ENCODE data around the gene SCNM1.

DNA sequence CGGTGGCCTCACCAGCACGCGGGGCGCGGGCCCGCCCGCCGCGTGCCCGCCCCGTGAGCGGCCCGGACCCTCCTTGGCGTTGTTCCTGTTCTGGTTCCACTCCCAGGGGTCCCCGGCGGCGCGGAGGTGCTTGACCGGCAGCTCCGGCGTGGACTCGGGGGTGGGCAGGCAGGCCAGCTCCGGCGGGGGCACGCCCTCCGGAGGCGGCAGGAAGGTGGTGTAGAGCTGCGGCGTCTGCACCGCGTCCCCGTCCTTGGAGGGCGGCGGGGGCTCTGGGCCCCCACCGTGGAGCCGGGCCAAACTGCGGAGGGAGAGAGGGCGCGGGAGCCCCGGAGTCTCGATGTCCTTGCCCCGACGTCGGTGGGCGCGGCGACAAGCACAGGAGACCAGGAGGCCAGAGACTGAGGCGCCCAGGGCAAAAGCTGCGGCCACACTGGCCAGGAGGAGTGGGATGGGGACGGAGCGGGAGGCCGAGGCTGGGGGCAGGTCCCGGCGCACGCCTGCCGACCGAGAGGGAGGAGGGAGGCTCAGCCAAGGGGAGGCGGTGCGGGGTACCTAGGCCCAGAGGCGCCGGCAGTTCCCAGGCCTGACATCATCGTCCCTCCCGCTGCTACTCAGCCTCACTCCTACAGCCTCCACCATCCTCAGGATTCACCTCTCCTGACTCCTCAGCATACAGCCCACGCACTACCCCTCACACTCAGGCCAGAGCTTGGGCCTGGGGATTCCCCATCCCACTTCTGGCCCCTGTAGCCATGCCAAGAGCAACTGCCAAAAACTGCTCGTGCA is 32.7 kb upstream of the SCNM1 start:
- TF ChIP-seq, protein P1, sequence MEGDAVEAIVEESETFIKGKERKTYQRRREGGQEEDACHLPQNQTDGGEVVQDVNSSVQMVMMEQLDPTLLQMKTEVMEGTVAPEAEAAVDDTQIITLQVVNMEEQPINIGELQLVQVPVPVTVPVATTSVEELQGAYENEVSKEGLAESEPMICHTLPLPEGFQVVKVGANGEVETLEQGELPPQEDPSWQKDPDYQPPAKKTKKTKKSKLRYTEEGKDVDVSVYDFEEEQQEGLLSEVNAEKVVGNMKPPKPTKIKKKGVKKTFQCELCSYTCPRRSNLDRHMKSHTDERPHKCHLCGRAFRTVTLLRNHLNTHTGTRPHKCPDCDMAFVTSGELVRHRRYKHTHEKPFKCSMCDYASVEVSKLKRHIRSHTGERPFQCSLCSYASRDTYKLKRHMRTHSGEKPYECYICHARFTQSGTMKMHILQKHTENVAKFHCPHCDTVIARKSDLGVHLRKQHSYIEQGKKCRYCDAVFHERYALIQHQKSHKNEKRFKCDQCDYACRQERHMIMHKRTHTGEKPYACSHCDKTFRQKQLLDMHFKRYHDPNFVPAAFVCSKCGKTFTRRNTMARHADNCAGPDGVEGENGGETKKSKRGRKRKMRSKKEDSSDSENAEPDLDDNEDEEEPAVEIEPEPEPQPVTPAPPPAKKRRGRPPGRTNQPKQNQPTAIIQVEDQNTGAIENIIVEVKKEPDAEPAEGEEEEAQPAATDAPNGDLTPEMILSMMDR (IDR thresholded peaks at IDR 0.05; ENCODE audit: low read depth, low read length): no peak
- TF ChIP-seq POLR2A (IDR thresholded peaks at IDR 0.05; ENCODE audit: extremely low read depth, insufficient read length): no peak

Measured in NB4 (cell line).